Endothelial cell of umbilical vein (primary cell): ENCODE results near the gene SNRNP200.

Experiments
- EZH2 ChIP-seq: IDR thresholded peaks from 2 replicates; pipeline ENCODE4 v1.6.1; 2012; ENCODE audit warnings: borderline replicate concordance, low read depth, mild to moderate bottlenecking, moderate library complexity, low read length, inconsistent platforms; ENCODE audit not compliant: severe bottlenecking
- GATA2 ChIP-seq: IDR thresholded peaks from 2 replicates; pipeline ENCODE4 v1.7.0; 2011; ENCODE audit warnings: low read depth, mild to moderate bottlenecking, moderate library complexity, mixed read lengths, low read length; ENCODE audit not compliant: insufficient read length, insufficient read depth
- JUN ChIP-seq: IDR thresholded peaks from 2 replicates; pipeline ENCODE4 v1.6.1; 2011; ENCODE audit warnings: borderline replicate concordance, low read depth; ENCODE audit not compliant: insufficient read length, insufficient read depth
- MYC ChIP-seq: IDR thresholded peaks from one replicate; pipeline ENCODE4 v1.6.1; 2011; ENCODE audit warnings: mild to moderate bottlenecking, low read depth, low read length
- POLR2A ChIP-seq: IDR thresholded peaks from 2 replicates; pipeline ENCODE4 v1.6.1; 2012; ENCODE audit warnings: low read depth, mild to moderate bottlenecking, control low read depth, low read length
- POLR2AphosphoS5 ChIP-seq: IDR thresholded peaks from 2 replicates; pipeline ENCODE4 v1.6.1; 2012; ENCODE audit warnings: low read depth, mild to moderate bottlenecking, control low read depth, low read length, moderate library complexity; ENCODE audit not compliant: insufficient read depth
- TF ChIP-seq, protein P1 (sequence below), 2 donors: IDR thresholded peaks; 1 replicate in 1 of 2; 2 replicates in 1 of 2; pipeline ENCODE4 v1.5.1; 2011; ENCODE audit warnings: low read length in 2 of 2, mild to moderate bottlenecking in 2 of 2, moderate library complexity in 2 of 2, control low read depth in 1 of 2, inconsistent platforms in 1 of 2, low read depth in 1 of 2; ENCODE audit not compliant: insufficient read depth in 1 of 2; ENCODE audit errors: extremely low read depth in 1 of 2
- TF ChIP-seq, protein P2 (sequence below): IDR thresholded peaks from 2 replicates; pipeline ENCODE4 v1.6.1; 2011; ENCODE audit not compliant: insufficient read depth, insufficient read length

DNA sequence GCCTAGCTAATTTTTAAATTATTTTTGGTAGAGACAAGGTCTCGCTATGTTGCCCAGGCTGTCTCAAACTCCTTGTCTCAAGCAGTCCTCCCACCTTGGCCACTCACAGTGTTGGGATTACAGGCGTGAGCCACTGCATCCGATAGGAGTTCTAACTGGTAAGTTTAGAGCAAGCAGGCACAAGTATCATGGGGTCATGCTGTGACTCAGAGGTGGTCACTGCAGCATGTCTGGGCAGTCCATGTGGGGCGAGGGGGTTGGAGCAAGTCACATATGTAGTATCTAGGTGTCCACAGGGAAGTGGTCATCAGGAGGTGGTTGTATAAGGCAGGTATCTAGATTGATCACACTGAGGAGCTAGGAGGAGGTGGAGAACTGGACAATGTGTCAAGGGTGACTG is 74.0 kb downstream of the SNRNP200 start:
- TF ChIP-seq POLR2A (no peak), EZH2 (no peak), MYC (no peak), POLR2AphosphoS5 (no peak), GATA2 (no peak), JUN (no peak)
- TF ChIP-seq, protein P1, sequence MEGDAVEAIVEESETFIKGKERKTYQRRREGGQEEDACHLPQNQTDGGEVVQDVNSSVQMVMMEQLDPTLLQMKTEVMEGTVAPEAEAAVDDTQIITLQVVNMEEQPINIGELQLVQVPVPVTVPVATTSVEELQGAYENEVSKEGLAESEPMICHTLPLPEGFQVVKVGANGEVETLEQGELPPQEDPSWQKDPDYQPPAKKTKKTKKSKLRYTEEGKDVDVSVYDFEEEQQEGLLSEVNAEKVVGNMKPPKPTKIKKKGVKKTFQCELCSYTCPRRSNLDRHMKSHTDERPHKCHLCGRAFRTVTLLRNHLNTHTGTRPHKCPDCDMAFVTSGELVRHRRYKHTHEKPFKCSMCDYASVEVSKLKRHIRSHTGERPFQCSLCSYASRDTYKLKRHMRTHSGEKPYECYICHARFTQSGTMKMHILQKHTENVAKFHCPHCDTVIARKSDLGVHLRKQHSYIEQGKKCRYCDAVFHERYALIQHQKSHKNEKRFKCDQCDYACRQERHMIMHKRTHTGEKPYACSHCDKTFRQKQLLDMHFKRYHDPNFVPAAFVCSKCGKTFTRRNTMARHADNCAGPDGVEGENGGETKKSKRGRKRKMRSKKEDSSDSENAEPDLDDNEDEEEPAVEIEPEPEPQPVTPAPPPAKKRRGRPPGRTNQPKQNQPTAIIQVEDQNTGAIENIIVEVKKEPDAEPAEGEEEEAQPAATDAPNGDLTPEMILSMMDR (IDR thresholded peaks at IDR 0.05; ENCODE audit: extremely low read depth in 1 of 2, insufficient read depth in 1 of 2, low read depth in 1 of 2, low read length in 2 of 2), result no peak
- TF ChIP-seq, protein P2, sequence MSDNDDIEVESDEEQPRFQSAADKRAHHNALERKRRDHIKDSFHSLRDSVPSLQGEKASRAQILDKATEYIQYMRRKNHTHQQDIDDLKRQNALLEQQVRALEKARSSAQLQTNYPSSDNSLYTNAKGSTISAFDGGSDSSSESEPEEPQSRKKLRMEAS, result no peak
